ENCODE results near the gene FAM151B. TPM values are rescaled to one million over a fixed set of nuclear protein-coding genes. Genes with fewer than 3 reads are reported as not detected.

FAM151B gene
- total RNA-seq, 3 donors from 2014 or later: 1.2 to 3.2 (median 1.5) TPM

DNA sequence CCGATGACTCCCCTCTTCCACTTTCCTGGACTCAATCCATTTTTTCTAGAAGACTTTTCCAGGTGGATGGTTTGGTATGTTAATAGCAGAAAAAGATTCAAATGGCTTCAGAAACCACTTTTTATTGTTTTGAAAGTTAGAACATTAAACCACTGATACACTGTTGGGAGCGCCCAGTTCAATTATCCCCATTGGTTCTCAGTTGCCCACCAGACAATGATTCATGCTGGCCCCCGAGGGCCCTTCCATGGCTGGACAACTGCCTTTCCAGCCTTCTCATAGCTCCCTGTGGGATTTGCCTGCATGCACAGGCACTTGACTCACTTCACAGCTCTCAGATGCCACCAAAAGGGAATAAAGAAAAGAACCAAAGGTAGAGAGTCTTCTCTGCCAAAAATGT, 103.5 kb downstream of the FAM151B start:
- TF ChIP-seq, protein P1, sequence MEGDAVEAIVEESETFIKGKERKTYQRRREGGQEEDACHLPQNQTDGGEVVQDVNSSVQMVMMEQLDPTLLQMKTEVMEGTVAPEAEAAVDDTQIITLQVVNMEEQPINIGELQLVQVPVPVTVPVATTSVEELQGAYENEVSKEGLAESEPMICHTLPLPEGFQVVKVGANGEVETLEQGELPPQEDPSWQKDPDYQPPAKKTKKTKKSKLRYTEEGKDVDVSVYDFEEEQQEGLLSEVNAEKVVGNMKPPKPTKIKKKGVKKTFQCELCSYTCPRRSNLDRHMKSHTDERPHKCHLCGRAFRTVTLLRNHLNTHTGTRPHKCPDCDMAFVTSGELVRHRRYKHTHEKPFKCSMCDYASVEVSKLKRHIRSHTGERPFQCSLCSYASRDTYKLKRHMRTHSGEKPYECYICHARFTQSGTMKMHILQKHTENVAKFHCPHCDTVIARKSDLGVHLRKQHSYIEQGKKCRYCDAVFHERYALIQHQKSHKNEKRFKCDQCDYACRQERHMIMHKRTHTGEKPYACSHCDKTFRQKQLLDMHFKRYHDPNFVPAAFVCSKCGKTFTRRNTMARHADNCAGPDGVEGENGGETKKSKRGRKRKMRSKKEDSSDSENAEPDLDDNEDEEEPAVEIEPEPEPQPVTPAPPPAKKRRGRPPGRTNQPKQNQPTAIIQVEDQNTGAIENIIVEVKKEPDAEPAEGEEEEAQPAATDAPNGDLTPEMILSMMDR (IDR thresholded peaks at IDR 0.05): no peak
- no peaks in the 10 kb centered on the region for H3K4me1 ChIP-seq (ENCODE audit: low read depth)
- intact Hi-C loops (cut with DNase I, micrococcal nuclease): no loop called here
- H3K9me3 ChIP-seq: no peaks in the 10 kb centered on the region
- DNase-seq (no peak), ATAC-seq (no peak)
- no peak overlapping the region for H3K4me3 ChIP-seq
- no peaks in the 10 kb centered on the region for H3K36me3 ChIP-seq (ENCODE audit: low read depth)

DNA sequence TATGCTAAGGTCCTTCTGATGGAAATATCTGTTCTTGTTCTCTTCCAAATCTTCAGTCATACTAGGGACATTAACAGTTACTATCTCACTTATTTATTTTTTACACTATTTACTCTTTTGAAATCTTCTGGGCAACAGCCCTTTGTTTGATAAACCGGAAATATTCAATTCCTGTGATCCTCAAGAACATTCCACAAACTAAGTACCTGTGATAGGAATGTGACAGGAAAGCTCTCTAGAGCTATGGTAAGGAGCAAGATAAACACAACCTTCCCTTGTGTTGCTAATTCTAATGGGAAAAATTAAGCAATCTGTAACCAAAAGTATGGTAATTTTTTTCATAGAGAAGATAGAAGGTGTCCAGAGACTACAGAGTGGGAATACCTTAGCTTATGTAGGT, 104.2 kb downstream of the FAM151B start:
- Histone ChIP-seq H3K4me3 (no peak overlapping the region), H3K36me3 (ENCODE audit: low read depth) (no peaks in the 10 kb centered on the region), H3K9me3 (no peaks in the 10 kb centered on the region), H3K4me1 (ENCODE audit: low read depth) (no peaks in the 10 kb centered on the region)
- TF ChIP-seq, protein P1 (IDR thresholded peaks at IDR 0.05): no peak
- intact Hi-C loops (cut with DNase I, micrococcal nuclease): no loop called here
- DNase-seq (no peak), ATAC-seq (no peak)

Other genes starting within 250 kb of the FAM151B start
- 100 to 1,000 TPM in 2 of 3 donors, 10 to 100 TPM in 1; 66.6 to 153 (median 126) TPM for gene SERINC5, start 232.1 kb upstream of the FAM151B start, total RNA-seq
- not detected for gene SPZ1, start 168.1 kb upstream of the FAM151B start, total RNA-seq
- gene ZFYVE16, start 80.0 kb upstream of the FAM151B start, total RNA-seq: 10 to 100 TPM; 32.4 to 56.9 (median 52.2) TPM
- not detected for gene ANKRD34B, start 82.2 kb downstream of the FAM151B start, total RNA-seq
- gene MSH3, start 166.6 kb downstream of the FAM151B start, total RNA-seq: 10 to 100 TPM; 16.8 to 20.0 (median 17.1) TPM
- gene DHFR, start 166.9 kb downstream of the FAM151B start, total RNA-seq: 10 to 100 TPM; 15.3 to 35.9 (median 18.6) TPM

Measured in mucosa of descending colon (tissue), 3 donors.